Tibial nerve (tissue), 3 donors: ENCODE data around the gene FKBP6.

ENCODE experiments used
- CTCF ChIP-seq, 5 experiments: fragments of 200-600 bp in 3 of 5; fragments of 450-650 bp in 2 of 5; sonication (generic) in 3 of 5; IDR thresholded peaks; one replicate each; pipeline ENCODE4 v1.5.1; 2016 to 2019; ENCODE audit warnings: antibody characterized with exemption in 5 of 5, mild to moderate bottlenecking in 3 of 5, moderate library complexity in 2 of 5
- POLR2A ChIP-seq, 2 donors: fragments of 450-650 bp; IDR thresholded peaks; one replicate each; pipeline ENCODE4 v1.6.1; 2017; ENCODE audit warnings: antibody characterized with exemption in 2 of 2, mild to moderate bottlenecking in 2 of 2, moderate library complexity in 2 of 2

- TF ChIP-seq CTCF (IDR thresholded peaks at IDR 0.05) = no peak
- TF ChIP-seq POLR2A (IDR thresholded peaks at IDR 0.05) = no peak
These were observed 45.8 kb downstream of the FKBP6 start for GRCh38 chr7:73373741-73374140.
